HL-60 (cell line): ENCODE measurements around the gene TOMM40.
A peak's percentile ranks its signal among the peaks of the same experiment; 100 is the strongest.

Experiments used
- DNase-seq, 2 experiments: peaks; one replicate each; pipeline ENCODE4 v3.0.0-alpha.2; 2010 to 2020; ENCODE audit warnings: low read depth in 1 of 2, low spot score in 1 of 2
- H3K27ac ChIP-seq: fragments of 250-450 bp; sonication (Bioruptor Pico); replicated peaks from 2 replicates; pipeline ENCODE4 v1.5.1; 2020; ENCODE audit warnings: mild to moderate bottlenecking, moderate library complexity
- H3K27me3 ChIP-seq: fragments of 250-450 bp; sonication (Bioruptor Pico); 2 replicates; pipeline ENCODE4 v1.5.1; 2021; ENCODE audit warnings: mild to moderate bottlenecking, moderate library complexity; ENCODE audit not compliant: insufficient read depth, poor library complexity, severe bottlenecking
- H3K4me3 ChIP-seq: replicated peaks from 2 replicates; pipeline ENCODE4 v1.5.1; 2011; ENCODE audit warnings: mild to moderate bottlenecking, control low read depth, low read length; ENCODE audit not compliant: insufficient read depth
- GABPA ChIP-seq: IDR thresholded peaks from 2 replicates; pipeline ENCODE4 v1.6.1; 2012; ENCODE audit warnings: low read depth
- POLR2AphosphoS5 ChIP-seq: IDR thresholded peaks from 2 replicates; pipeline ENCODE4 v1.6.1; 2012; ENCODE audit warnings: low read depth
- SPI1 ChIP-seq: IDR thresholded peaks from 2 replicates; pipeline ENCODE4 v1.6.1; 2012; ENCODE audit warnings: low read depth, mild to moderate bottlenecking, borderline replicate concordance
- TF ChIP-seq, protein P1 (sequence below): IDR thresholded peaks from one replicate; pipeline ENCODE4 v1.5.1; 2011; ENCODE audit warnings: low read length, control low read depth, inconsistent platforms; ENCODE audit not compliant: insufficient read depth
- TF ChIP-seq, protein P2 (sequence below): IDR thresholded peaks from 2 replicates; pipeline ENCODE4 v1.6.1; 2012; ENCODE audit warnings: low read depth; ENCODE audit not compliant: insufficient replicate concordance

The TOMM40 gene

DNA sequence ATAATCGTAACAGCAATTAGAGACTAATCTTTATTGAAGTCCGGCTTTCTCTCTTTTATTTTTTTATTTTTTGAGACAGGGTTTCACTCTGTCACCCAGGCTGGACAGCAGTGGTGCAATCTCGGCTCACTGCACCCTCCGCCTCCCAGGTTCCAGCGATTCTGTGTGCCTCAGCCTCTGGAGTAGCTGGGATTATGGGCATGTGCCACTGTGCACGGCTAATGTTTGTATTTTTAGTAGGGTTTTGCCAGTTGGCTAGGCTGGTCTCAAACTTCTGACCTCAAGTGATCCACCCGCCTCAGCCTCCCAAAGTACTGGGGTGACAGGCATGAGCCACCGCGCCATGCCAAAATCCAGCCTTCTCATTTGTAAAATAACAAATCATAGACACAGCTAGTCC, 58.5 kb downstream of the TOMM40 start:
- TF ChIP-seq POLR2AphosphoS5: no peak
- TF ChIP-seq GABPA: no peak
- TF ChIP-seq SPI1: no peak
- TF ChIP-seq, protein P1, sequence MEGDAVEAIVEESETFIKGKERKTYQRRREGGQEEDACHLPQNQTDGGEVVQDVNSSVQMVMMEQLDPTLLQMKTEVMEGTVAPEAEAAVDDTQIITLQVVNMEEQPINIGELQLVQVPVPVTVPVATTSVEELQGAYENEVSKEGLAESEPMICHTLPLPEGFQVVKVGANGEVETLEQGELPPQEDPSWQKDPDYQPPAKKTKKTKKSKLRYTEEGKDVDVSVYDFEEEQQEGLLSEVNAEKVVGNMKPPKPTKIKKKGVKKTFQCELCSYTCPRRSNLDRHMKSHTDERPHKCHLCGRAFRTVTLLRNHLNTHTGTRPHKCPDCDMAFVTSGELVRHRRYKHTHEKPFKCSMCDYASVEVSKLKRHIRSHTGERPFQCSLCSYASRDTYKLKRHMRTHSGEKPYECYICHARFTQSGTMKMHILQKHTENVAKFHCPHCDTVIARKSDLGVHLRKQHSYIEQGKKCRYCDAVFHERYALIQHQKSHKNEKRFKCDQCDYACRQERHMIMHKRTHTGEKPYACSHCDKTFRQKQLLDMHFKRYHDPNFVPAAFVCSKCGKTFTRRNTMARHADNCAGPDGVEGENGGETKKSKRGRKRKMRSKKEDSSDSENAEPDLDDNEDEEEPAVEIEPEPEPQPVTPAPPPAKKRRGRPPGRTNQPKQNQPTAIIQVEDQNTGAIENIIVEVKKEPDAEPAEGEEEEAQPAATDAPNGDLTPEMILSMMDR: no peak
- TF ChIP-seq, protein P2, sequence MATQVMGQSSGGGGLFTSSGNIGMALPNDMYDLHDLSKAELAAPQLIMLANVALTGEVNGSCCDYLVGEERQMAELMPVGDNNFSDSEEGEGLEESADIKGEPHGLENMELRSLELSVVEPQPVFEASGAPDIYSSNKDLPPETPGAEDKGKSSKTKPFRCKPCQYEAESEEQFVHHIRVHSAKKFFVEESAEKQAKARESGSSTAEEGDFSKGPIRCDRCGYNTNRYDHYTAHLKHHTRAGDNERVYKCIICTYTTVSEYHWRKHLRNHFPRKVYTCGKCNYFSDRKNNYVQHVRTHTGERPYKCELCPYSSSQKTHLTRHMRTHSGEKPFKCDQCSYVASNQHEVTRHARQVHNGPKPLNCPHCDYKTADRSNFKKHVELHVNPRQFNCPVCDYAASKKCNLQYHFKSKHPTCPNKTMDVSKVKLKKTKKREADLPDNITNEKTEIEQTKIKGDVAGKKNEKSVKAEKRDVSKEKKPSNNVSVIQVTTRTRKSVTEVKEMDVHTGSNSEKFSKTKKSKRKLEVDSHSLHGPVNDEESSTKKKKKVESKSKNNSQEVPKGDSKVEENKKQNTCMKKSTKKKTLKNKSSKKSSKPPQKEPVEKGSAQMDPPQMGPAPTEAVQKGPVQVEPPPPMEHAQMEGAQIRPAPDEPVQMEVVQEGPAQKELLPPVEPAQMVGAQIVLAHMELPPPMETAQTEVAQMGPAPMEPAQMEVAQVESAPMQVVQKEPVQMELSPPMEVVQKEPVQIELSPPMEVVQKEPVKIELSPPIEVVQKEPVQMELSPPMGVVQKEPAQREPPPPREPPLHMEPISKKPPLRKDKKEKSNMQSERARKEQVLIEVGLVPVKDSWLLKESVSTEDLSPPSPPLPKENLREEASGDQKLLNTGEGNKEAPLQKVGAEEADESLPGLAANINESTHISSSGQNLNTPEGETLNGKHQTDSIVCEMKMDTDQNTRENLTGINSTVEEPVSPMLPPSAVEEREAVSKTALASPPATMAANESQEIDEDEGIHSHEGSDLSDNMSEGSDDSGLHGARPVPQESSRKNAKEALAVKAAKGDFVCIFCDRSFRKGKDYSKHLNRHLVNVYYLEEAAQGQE: no peak
- Histone ChIP-seq H3K4me3 (no peak overlapping the region), H3K27ac (no peak overlapping the region), H3K27me3 (no peaks in the 10 kb centered on the region)
- no peak for DNase-seq

DNA sequence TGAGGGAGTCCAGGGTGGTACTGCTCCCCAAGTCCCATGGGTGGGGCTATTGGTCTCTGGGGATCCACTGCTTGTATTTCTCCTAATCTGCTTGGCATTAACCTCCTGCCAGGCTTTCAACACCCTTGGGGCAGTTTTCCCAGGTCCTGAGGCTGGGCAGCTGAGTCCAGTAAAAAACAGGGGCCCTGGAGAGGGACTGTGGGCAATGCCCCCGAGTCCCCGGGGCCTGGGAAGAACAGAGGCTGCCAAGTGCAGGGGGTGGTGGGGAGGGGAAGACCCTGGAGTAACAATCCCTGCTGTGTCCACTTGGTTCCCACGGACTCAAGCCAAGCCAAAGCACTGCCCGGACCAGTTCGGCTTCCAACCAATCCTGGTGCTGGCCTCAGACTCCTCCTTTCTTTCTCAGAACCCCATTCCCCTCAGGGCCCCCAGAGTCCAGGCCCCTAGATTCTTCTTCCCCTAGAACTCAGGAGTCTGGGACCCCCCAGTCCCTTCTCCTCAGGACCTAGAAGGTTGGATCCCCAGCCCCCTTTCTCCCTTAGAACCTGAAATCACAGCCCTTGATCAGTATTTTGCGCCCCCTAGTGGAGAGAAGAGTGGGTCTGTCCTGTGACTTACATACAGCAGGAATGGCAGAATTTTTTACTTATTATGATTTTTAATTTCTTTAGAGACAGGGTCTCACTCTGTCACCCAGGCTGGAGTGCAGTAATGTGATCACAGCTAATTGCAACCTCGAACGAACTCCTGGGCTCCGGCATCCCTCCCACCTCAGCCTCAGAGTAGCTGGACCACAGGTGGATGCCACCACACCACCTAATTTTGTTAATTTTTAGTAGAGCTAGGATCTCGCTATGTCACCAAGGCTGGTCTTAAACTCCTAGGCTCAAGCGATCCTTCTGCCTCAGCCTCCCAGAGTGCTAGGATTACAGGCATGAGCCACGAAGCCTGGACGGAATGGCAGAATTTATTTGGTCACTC, 60.4 kb downstream of the TOMM40 start:
- no peaks in the 10 kb centered on the region for H3K27me3 ChIP-seq
- peak; percentile 51 to 71 for DNase-seq

More for the DNA sequence above, 60.4 kb downstream of the TOMM40 start:
- H3K27ac ChIP-seq: no peak overlapping the region
- TF ChIP-seq, protein P1: peak; percentile 71
- TF ChIP-seq POLR2AphosphoS5: no peak
- H3K4me3 ChIP-seq: no peak overlapping the region
